Adipose tissue (tissue), 3 donors: ENCODE results near the gene NDUFS2. TPM values are rescaled to one million over a fixed set of nuclear protein-coding genes. Genes with fewer than 3 reads are reported as not detected.

Experiments used
- H3K27ac ChIP-seq: one replicate; pipeline ENCODE4 v1.5.1; 2013; ENCODE audit warnings: low read depth, low read length
- whole genome bisulfite sequencing, 3 donors: extraction: QIAGEN DNeasy Blood & Tissue Kit; methylation state at CpG; one replicate each; pipeline ENCODE4 v1.1.7; 2013; 5-methylcytosine and 5-hydroxymethylcytosine counted together
- polyA plus RNA-seq, 3 donors: library from polyadenylated mRNA; stranded (reverse); fragments of 200-250 nt; gene quantifications; one replicate each; pipeline ENCODE4 v1.2.3, GENCODE V29; 2013
- donor health status: healthy with polysubstance abuse.
- donor health status: Bipolar disorder and iron deficiency.
- donor health status: healthy.

NDUFS2 gene
- polyA plus RNA-seq, 3 donors: 68.4 to 163 (median 86.3) TPM

DNA sequence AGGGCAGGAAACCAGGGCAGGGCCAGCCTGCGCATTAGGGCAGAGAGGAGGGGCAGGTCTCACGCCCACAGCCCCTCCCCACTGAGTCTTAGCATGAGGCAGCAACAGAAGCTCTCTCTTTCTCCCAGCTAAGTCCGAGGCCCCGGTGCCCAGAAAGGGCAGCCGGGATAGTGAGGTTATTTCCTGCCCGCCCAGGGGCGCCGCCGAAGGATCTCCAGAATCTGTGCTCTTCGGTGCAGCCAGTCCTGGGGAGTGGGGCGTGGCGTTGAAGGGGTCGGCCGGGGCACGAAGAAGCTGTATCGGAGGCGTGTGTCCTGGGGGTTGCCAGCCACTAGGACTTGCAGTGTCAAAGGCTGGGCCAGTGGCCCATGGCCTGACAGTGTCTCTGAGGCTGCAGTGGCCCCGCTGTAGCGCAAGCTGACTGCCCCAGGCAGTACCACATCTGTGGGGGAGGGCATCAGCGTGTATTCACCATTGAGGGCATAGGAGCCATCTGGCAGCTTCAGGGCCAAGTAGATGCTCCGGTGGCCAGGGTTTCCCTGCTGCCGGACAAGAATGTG lies 11.1 kb upstream of the NDUFS2 start:
- 39 to 74% (median 69%) methylated on average over 22 of the region's 22 CpGs for WGBS, 3 donors
- H3K27ac ChIP-seq: no peak overlapping the region

DNA sequence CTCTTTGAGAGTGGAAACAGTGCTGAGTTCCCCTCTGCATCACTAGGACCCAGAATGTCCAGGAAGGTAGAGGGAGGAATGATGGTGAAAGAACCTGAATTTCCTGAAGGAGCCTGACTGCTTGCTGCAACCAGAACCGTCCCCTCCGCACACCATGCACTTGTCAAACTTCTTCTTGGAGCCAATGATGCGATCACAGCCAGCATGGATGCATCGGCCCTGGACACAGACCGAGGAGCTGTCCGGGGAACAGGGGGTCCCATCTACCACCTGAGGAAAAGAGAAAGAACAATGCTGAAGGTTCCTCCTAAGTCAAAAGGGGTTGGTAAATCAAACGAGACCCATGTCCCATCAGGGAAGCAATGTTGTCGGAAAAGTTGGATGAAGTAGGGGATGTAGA lies 10.2 kb upstream of the NDUFS2 start:
- WGBS, 3 donors: 53 to 76% (median 69%) methylated on average over 8 of the region's 8 CpGs
- H3K27ac ChIP-seq: no peak overlapping the region

DNA sequence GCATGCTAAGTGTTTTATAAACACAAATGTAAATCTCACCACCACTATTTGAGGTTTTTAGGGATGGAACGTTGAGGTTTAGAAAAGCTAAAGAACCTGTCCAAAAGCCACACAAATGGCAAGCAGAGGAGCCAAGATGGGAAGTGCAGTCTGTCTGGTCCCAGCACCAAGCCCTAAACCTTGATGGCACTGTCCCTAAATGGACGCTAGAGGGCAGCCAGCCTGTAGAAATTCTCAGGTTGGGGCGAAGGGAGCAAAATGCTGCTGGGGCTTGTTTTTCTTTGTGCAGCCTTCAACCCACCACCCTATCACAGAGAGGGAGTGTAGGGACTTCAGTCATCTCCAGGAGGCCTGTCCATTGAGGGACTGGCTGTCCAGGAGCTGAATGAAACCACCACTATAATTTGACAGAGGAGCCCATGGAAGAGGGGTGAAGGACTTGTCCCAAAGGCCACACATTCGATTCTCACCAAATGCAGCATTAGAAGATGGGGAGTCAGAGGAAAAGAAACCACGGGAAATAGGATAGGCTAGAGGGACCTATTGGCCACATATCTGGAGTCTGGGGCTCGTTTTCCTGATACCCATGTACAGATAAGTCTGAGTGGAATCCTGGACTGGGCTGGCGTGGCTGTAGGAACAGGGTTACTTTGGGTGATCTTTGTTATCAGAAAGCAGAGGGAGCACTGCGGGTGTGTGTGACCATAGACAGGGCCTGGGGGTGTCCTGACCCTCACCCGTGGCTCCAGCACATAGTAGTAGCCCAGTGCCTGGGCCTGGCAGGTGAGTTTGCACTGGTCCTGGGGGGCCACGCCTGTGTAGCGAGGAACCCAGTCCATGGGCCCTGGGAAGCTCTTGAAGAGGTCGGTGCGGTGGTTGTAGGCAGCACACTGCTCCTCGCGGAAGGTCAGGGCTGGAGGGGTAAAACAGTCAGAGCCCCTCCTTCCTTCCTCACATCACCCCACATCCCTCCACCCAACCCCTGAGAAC lies 9.4 kb upstream of the NDUFS2 start:
- H3K27ac ChIP-seq: no peak overlapping the region
- WGBS, 3 donors: 48 to 54% (median 52%) methylated on average over 15 of the region's 15 CpGs

DNA sequence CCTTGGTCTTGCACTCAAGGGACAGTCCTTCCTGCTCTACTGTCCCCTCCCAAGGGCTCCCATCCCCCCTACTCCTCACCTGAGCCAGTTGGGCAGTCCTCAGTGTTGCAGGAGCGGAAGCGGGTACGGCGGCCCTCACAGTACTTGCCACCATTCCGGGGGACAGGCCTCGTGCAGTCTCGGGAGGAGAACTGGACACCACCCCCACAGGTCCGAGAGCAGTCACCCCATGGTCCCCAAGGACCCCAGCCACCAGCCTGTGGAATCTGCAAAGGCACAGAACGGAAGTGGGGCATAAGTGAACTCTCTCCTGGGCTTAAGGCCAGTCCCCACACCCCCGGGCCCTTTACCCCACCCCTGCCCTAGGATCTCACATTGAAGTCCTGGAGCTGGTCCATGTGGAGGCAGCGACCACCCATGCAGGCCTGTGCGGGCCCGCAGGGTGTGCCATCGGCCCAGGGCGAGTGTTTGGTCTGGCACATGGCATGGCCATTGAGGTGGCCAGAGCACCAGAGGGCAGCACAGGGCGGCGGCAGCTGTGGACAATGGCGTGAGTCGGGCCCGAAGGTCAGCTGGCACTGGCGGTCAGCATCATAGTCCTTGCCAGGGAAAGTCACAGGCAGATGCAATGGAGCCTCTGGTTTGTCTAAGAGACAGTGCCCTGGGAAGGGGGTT lies 8.5 kb upstream of the NDUFS2 start:
- no peak overlapping the region for H3K27ac ChIP-seq
- 63 to 74% (median 73%) methylated on average over 21 of the region's 21 CpGs for WGBS, 3 donors

DNA sequence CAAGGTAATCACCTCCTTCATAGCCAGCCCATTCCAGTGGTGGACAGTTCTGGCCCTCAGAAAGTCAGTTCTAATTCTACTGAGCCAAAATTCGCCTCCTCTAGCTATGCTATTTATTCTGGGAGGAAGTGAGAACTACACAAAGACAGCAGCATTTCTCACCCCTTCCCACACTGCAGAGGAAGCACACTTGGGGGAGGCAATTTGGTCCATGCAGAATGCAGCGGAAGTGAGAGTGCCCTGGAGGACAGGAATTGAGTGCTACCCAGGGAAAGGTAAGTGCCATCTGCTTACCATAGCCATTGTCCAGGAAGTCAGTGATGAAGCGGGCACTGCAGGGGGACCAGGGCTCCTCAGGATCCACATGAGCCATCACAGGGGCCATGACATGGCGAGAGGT lies 7.0 kb upstream of the NDUFS2 start:
- WGBS, 3 donors: 73 to 79% (median 77%) methylated on average over 4 of the region's 4 CpGs
- no peak overlapping the region for H3K27ac ChIP-seq

DNA sequence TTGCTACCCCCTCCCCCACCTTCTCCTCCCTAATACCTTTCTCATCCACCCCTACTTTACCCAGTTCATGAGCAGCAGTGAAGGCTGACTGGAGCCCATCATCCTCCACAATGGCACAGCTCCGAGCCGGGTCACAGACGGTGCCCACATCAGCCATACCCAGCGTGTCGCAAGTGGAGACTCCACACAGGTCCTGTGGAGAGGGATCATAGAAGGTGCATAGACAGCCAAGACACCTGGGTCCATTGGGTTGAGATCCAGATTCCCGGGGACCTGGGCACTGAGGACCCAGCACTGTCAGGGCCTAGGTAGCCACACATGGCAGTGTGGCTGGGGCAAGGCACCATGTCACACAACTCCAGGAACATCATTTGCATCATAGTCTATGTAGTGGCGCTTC lies 6.1 kb upstream of the NDUFS2 start:
- no peak overlapping the region for H3K27ac ChIP-seq
- WGBS, 3 donors: 84 to 88% (median 88%) methylated on average over 7 of the region's 7 CpGs

DNA sequence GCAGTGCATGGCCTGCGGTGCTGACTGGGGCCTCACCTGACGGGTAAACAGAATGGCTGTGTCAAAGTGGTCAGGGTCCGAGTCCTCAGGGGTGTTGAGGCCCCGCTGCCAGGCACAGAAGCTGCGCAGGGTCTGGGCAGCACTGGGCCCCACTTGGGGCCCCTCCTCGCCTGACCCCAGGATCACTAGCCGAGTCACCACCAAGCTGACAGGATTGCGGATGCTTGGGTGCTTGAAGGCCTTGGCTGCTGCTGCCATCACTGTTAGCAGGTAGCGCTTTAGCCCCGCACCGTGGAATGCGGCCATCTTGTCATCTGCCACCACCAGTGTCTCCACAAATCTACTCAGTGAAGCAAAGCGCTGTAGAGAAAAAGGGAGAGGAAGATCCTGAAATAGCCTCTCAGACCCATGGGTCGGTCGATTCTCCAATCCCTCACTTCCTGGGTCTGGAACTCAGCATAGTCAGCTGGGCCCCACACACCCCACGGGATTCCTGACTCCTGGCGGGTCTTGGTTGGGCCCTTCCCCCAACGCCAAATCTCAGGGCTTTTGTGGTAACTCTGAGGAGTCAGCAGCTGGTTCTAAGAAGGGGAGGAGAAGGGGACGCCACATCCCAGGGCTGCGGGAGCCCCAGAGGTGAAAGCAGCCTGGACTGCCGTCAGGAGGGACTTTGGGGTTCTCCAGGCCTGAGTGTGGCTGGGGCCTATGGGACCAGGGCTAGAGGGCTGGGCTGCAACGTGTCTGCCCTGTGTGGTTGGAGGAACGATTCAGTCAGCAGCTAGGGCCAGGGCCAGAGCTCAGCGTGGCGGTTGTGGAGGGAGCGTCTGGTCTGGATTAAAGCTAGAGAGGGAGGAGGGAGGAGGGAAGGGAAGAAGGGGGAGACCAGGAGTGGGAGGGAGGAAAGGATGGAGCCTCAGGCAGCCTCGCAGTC lies 5.4 kb upstream of the NDUFS2 start:
- WGBS, 3 donors: 59 to 79% (median 66%) methylated on average over 27 of the region's 27 CpGs
- peak overlapping the region; percentile 80 for H3K27ac ChIP-seq

DNA sequence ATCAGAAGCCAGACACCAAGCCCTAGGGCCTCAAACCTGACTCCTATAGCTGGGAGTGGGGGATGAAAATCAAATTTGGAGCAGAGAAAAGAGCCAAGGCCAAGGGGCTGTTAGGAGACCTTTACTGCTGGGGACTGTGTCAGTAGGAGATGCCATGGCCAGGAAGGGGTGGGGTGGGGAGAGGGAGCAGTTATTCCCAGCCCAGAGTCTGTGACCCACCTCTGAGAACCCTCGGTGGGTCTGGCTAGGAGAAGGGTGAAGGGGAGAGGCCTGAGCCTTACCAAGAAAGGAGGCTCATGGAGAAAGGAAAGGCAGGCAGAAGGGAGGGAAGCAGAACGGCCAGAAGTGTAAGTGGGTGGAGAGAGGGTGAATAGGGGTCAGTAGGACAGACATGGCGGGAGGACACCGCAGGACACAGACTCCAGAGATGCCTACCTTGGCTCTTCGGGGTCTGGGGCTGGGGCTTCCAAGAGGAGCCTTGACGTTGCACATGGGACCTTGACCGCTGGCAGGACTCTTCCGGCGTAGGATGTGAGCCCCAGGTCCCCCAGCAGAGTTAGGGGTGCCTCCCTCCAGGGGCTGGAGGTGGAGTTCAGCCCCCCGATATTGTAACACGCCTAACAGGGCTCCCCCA lies 4.5 kb upstream of the NDUFS2 start:
- H3K27ac ChIP-seq: peak overlapping the region; percentile 80
- 52 to 63% (median 61%) methylated on average over 11 of the region's 11 CpGs for WGBS, 3 donors

DNA sequence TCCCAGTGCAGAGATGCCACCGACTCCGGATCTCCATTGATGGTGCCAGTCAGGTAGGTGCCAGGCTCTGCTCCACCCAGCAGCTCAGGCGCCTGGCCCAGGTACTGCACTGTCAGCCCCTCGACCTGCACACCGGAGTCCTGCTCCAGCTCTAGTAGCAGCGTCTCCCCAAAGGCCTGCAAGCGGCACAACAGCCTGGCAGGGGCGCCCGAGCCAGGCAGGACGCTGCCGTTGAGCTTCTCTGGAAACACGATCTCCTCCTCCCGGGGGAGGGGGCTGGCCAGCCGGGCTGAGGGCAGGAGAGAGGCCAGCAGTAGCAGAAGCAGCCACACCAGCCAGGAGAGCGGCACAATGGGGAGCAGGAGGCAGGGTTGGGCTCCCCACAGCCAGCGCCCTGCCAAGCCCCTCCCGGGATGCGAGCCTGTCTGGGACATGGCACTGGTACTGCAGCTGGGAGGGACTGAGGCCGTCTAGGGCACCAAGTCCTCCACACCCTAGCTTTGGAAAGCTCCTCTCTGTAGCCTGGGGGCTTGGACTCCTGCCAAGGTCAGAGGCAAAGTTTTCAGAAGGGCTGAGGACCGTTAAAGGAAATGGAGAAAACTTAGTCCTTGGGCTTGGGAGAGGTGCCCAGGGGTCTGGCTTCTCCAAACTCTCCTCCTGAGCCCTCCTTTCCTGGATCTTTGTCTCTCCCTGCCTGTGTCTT lies 3.8 kb upstream of the NDUFS2 start:
- 19 to 36% (median 26%) methylated on average over 19 to 20 of the region's 20 CpGs for WGBS, 3 donors
- peak overlapping the region; percentile 80 for H3K27ac ChIP-seq

DNA sequence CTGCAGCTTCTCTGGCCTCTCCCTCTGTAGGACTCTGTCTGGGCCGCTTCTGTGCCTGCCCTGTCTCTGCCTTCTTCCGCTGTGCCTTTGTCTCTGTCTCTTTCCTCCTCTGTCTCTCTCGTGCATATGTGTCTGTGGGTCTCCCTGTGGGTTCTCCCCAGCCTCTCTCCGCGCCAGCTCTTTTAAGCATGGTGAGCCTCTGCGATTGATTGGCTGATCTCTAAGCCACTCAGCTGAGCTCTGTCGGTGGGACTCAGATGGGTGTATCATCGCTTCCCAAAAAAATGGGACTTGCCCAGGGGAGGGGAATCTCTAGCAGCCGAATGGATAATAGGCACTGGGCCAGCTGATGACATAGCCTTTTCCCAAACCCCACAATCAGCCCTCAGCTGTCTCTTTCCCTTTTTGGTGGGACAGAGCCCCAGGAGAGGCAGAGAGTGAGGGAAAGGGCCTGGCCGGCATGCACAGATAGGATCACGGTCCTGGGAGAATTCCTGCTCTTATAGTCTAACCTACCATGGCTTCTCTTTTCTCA lies 3.2 kb upstream of the NDUFS2 start, which contains the start of gene ADAMTS4:
Gene ADAMTS4, minus strand, starts transcription at position 158 of the 535 bp plus-strand sequence. CDS start 427 bp downstream, outside the sequence.
- 43 to 75% (median 45%) methylated on average over 11 of the region's 11 CpGs for WGBS, 3 donors
- peak within 1 kb of the TSS; percentile 97 for H3K27ac ChIP-seq

DNA sequence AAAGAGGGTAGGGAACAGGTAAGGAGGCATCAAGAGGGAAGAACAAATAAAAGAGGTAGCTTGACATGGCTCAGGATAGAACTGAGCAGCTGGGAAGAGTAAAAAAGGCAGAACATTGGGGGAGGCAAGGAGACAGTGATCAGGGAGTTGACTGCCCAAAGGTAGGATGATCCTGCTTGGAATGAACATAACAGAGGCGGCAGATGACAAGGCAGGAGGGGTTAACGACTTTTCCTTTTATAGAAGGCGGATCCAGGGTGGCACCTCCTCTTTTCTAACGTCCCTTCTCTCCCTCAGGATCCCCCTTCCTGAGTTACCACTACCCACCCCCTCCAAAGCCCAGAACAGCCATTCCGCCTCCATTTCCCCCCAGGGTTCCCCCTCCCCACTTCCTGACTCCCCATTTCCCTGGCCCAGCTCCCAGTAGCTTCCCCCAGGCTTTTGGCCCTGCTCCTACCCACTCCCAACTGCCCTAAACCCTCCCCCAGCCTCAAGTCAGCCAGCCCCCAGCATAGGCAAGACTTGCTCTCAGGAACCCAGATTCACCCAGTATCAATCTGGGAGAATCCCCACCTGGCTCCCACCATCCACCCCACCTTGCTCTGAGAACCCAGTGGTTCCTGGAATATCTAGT lies 2.5 kb upstream of the NDUFS2 start:
- 22 to 59% (median 38%) methylated on average over 5 of the region's 5 CpGs for WGBS, 3 donors
- H3K27ac ChIP-seq: peak overlapping the region; percentile 97

DNA sequence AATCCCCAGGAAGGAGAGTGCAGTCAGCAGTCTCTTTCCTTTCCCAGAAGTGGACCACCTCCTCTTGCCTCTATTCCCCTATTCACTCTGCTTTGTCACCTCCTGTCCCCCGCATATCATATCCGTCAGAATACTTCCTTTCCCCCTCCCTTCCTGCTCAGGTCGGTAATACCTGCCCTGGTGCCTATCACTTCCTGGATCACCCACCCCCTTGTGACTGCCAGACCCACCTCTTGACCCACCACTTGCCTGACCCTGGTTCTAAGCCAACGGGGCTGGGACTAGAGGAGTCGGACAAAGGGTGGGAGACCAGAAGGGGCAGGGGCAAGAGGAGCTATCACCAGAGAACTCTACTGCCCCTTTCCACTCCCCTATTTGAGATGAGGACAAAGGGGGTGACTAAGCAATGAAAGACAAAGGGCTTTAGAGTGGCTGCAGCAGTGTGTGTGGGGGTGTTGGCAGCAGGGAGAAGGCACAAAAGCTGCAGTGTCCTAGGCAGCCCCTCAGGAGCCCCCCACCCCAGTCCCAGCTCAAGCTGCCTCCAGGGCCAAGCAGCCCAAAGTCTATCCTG lies 1.7 kb upstream of the NDUFS2 start:
- WGBS, 3 donors: 45 to 71% (median 65%) methylated on average over 5 of the region's 5 CpGs
- peak overlapping the region; percentile 97 for H3K27ac ChIP-seq

DNA sequence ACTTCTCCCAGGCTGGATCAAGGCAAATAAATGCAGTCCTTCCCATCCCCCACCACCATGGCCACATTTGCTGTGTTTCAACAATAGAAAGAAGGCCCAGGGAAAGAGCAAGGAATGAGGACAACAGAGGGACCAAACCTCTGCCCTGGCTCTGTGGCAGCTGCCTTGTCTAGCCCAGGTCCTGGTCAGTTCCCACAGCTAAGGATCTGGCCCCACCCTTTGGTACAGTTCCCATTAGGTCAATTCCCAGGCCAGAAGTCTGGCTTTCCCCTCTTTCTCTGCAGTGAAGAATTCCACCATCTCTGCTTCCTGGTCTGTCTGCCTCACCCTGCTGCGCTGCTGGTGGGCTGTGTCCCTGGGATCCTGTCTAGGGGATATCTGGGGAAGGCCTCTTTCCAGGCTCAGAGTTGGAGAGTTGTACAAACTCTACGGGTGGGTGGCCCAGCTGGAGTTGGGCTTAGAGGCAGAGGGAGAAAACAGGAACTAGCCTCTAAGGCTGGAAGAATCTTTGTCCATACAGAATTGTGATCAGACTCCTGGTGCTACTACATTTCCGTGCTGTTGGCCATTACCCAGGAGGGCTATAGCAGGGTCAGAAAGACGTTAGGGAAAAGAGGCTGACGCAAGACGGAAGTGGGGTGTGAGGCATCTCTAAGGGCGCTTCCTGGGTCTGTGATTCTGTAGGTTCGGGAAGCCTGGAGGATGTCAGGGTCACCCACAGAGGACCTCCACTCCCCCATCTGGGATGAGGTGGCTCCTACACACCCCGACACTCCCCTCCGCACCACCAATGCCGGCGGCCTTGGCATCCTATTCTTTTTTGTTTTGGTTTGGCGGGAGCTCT lies 953 bp upstream of the NDUFS2 start:
- WGBS, 3 donors: 26 to 78% (median 30%) methylated on average over 13 of the region's 13 CpGs
- H3K27ac ChIP-seq: peak overlapping the region; percentile 97

DNA sequence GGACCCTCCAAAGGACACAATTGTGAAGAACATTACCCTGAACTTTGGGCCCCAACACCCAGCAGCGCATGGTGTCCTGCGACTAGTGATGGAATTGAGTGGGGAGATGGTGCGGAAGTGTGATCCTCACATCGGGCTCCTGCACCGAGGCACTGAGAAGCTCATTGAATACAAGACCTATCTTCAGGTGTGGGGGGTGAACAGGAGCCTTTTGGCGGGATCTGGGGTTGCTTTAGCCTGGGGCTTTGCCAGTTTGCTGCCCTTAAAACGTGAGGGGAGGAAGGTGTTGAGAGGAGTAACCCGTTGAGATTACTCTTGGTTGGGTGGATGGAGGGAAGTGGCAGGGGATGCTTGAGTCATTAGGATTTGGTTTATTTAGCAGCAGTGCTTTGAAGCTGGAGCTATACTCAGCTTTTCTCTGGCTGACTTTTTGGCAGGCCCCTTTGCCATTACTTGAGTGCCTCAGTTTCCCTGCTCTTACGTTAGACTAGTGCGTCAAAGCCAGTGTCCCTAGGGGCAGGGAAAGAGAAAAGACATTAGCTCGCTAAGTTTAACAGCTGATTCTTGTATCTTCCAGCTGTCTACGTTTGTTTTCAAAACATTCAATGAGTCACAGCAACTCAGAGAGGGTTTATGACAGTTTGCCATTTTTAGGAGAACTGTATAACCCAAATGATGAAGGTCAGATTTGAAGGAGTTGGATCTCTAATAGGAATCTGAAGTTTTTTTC lies 4.4 kb downstream of the NDUFS2 start:
- 81 to 91% (median 83%) methylated on average over 12 of the region's 12 CpGs for WGBS, 3 donors
- H3K27ac ChIP-seq: peak overlapping the region; percentile 3

DNA sequence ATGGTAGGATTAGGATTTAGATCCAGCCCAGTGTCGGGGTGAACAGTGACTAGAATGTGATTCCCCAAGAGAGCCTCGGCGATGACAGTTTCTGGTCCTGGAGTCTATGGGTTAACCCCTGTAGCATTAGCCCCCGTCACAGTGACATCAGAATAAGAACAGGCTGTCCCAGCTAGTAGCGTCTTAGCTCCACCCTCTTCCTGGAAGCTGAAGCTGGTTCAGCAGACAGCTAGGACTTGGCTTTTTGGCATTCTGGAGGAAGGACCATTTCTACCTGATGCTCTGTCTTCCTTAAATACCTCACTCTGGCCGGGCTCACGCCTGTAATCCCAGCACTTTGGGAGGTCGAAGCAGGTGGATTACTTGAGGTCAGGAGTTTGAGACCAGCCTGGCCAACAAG lies 5.0 kb downstream of the NDUFS2 start:
- WGBS, 3 donors: 65 to 75% (median 68%) methylated on average over 8 of the region's 8 CpGs
- H3K27ac ChIP-seq: no peak overlapping the region
